VCaP (cell line): Measurements from ENCODE around the gene TSPAN32.

Experiments
- H3K27ac ChIP-seq: fragments of 450-650 bp; 2 replicates; pipeline ENCODE4 v1.5.1; 2017
- TF ChIP-seq, protein P1 (sequence below): fragments of 450-650 bp; conservative IDR thresholded peaks from 2 replicates; pipeline ENCODE4 v1.5.1; 2017; ENCODE audit warnings: mild to moderate bottlenecking, moderate library complexity

Gene TSPAN32

DNA sequence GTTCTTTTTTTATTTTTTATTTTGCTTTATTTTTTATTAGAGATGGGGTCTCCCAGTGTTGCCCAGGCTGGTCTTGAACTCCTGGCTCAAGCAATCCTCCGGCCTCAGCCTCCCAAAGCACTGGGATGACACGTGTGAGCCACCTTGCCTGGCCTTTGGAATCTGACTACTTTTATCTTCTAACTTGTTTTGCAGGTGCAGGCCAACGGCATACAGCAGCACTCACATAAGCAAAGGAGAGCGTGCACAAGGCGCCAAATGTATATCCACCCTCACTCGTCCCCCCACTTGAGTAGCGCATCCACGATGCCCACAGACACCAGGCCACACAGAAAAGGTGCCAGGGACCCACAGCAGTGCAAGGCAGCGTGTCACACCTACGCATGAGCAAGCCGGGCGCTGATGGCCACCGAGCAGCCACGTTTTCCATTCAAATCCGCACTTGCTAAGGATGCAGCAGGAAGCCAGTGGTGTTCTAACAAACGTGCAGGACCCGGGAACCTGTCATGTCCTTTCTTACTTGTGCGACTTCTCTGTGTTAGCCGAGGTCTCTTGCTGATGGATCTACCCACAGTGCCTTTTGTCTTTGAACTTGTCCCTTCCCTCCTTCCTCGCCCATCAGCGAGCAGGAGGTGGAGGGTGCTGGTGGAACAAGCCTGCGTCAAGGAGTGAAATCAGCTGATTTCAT lies 37.3 kb upstream of the TSPAN32 start:
- TF ChIP-seq, protein P1, sequence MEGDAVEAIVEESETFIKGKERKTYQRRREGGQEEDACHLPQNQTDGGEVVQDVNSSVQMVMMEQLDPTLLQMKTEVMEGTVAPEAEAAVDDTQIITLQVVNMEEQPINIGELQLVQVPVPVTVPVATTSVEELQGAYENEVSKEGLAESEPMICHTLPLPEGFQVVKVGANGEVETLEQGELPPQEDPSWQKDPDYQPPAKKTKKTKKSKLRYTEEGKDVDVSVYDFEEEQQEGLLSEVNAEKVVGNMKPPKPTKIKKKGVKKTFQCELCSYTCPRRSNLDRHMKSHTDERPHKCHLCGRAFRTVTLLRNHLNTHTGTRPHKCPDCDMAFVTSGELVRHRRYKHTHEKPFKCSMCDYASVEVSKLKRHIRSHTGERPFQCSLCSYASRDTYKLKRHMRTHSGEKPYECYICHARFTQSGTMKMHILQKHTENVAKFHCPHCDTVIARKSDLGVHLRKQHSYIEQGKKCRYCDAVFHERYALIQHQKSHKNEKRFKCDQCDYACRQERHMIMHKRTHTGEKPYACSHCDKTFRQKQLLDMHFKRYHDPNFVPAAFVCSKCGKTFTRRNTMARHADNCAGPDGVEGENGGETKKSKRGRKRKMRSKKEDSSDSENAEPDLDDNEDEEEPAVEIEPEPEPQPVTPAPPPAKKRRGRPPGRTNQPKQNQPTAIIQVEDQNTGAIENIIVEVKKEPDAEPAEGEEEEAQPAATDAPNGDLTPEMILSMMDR = no peak
- H3K27ac ChIP-seq = no peak overlapping the region

DNA sequence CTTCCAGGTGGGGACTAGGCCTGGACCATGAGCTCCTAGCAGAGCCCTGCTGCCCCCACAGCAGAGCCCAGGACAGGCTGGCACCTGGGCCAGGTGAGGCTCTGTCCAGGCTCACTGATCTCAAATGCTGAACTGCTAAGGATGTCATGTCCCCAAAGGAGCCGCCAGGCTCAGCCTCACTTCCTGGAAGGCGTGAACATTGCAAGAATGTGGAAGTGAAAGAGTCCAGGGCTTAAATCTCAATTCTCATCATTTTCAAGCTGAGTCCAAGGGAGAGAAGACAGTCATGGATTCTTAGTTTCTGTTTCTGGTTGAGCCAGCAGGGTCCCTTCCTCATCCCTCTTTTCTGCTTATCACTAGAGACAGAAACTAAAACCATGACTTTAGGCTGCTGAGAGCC lies 36.4 kb upstream of the TSPAN32 start:
- H3K27ac ChIP-seq = no peak overlapping the region

DNA sequence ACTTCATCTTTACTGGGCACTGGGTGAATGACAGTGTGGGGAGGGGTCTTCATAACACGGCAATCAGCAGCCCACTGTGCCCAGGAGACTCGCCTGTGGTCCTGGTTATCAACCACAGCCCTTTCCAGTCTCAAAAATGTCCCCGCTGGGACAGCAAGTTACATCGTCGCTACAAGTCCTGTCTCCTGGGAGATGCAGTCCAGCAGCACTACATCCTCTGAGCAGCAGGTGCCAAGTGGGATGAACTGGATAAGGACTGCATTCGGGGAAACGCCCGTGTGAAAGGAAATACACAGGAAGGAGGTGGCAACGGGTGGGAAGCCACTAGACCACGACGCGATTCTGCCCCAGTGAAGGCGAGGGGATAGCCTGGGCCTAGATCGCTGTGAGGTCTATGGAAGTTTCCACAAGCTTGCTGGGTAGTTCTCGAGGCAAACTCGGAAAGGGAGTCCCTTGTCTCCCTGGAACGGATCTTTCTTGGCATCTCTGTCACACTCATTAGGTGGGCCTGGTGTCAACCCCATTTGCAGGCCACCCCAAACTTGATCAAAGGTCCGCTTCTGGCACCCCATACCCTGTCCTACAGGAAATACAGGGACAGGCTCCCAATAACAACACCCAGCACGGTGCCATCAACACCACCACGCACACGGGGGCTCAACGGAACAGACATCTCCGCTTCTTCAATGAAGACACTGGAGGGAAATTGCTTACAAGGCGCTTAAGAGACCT lies 35.8 kb upstream of the TSPAN32 start:
- TF ChIP-seq, protein P1 = no peak
- no peak overlapping the region for H3K27ac ChIP-seq

More for the DNA sequence above, 36.4 kb upstream of the TSPAN32 start:
- TF ChIP-seq, protein P1 = no peak

DNA sequence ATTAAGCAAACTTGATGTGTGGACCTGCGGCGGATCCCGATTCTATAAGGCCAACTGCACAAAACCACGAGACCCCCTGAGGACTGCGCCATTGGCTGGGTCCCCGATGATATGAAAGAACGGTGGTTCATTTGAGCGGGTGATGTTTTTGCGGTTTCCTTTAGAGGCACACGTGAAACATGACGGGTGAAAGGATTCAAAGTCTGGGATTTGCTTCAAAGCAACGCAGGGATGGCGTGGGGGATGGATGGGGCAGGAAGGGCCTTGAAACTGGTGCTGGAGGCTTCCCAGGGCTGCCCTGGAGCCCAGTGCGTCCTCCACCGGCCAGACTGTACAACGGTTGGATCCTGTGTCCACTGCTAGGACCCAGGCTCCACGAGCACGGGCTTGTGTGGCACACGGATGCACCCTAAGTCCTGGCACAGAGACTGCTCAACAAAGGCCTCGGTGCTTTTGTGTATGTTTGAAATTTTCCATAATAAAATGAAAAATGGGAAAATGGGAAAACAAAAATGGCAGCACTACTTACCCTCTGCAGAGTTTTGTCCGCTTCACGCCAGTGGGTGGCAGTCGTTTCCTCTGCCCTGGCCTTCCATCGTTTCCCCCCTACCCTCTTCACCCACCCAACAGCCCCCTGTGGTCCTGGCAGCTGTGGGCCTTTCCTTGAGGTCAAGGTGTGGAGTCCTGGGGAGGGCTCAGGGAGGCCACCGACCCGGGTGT lies 35.1 kb upstream of the TSPAN32 start:
- H3K27ac ChIP-seq = no peak overlapping the region

DNA sequence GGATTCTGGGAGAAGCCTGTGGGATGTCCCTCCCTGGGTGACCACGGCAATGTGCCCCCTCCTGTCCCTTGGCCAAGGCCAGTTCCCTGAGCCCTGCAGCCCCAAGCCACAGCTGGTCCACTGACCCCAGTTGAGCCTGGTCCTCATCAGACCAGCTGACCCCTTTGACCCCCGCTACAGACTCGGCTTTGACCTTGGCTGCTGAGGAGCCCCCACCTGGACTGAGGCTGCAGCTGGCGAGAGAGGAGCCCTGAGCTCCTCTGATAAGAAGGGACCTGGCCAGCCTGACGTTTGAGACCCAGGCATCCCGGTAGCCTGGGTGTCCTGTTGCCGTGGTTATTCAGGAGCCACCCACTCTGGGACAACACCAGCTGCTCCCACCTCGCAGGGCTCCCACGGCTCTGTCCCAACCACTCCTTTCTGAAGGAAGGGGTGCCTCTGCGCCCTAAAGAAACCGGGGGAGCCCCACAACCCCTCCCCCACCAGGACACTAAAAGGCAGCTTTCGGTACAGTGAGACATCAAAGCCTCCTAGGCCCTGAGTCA lies 34.4 kb upstream of the TSPAN32 start:
- H3K27ac ChIP-seq = no peak overlapping the region
- TF ChIP-seq, protein P1 = no peak

More for the DNA sequence above, 35.1 kb upstream of the TSPAN32 start:
- TF ChIP-seq, protein P1 = no peak

DNA sequence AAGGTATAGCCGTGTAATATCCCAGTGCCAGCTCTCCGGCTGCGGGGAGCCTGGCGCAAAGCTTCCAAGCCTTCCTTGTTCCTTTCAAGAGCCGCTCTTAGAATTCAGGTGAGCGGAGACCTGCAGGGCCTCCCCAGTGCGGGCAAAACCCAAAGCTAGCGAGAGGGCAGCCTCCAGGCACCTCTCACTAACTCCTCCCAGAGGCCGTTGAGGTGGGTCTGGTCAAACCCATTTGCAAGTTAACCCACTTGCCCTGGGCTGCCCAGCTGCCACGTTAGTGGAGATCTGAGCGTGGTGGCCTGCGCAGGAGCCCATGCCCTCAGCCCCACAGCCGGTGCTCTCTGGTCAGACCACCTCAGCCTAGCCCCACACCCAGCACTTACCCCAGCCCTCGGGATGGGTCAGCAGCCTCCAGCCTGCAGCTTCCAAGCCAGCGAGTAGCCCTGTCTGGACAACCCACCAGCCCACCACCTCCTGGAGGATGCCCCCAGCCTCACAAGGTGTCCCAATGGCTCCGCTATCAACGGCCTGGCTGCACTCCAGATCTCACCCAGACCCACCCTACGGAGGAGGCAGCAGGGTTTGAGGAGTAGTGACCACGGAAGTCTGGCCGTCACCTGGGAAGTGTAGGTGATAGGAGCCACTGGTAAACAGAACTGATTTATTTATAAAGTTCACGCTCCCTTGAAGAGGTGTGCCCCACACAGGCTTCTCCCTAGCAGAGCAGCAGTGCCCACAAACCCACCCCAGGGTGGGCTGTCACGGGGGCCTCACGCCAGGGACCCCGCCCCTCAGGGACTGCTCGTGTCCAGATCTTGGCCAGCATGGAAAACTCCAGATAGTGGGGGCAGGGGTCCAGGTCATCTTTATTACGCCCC lies 33.7 kb upstream of the TSPAN32 start:
- TF ChIP-seq, protein P1 = no peak
- H3K27ac ChIP-seq = peak overlapping the region; percentile 59
